SK-N-SH (cell line): ENCODE results near the gene PDE6A. TPM values are rescaled to one million over a fixed set of nuclear protein-coding genes. Genes with fewer than 3 reads are reported as not detected.

Experiments
- CTCF ChIA-PET: fragments of 300-600, 350-600 bp; formaldehyde crosslinking; extraction: SDS; loops from one replicate; lab custom pipeline; 2021; lab: Yijun Ruan, JAX
- POLR2A ChIA-PET: fragments of 350-600 bp; sonication (Branson Sonifier 250); formaldehyde crosslinking; extraction: SDS; loops from one replicate; lab custom pipeline; 2020; ENCODE audit warnings: antibody characterized with exemption, inconsistent platforms; lab: Yijun Ruan, JAX
- DNase-seq: peaks from one replicate; pipeline ENCODE4 v3.0.0; 2012
- H2AFZ ChIP-seq: fragments of 200-600 bp; sonication (generic); 2 replicates; pipeline ENCODE4 v1.8.1; 2016; ENCODE audit warnings: antibody characterized with exemption, mild to moderate bottlenecking, low read depth
- H3F3A ChIP-seq: fragments of 200-600 bp; sonication (generic); replicated peaks from 2 replicates; pipeline ENCODE3; 2016; ENCODE audit warnings: antibody characterized with exemption, mild to moderate bottlenecking; ENCODE audit not compliant: insufficient read depth
- H3K27ac ChIP-seq, 2 experiments: fragments of 200-500 bp in 1 of 2; fragments of 200-600 bp in 1 of 2; sonication (Bioruptor generic) in 1 of 2; sonication (generic), shearing (Covaris generic) in 1 of 2; 2 replicates each; pipeline versions ENCODE4 v1.5.1 to v1.6.1; 2014 to 2016; ENCODE audit warnings: low read depth in 2 of 2, inconsistent platforms in 1 of 2, low read length in 1 of 2, mild to moderate bottlenecking in 1 of 2, mixed read lengths in 1 of 2
- H3K27me3 ChIP-seq: fragments of 200-600 bp; sonication (generic), shearing (Covaris generic); 2 replicates; pipeline ENCODE4 v1.6.1; 2016; ENCODE audit warnings: mixed run types; ENCODE audit not compliant: insufficient read depth
- H3K36me3 ChIP-seq, 2 experiments: fragments of 200-500 bp in 1 of 2; fragments of 200-600 bp in 1 of 2; sonication (Bioruptor generic) in 1 of 2; sonication (generic) in 1 of 2; replicated peaks in 1 of 2; 2 replicates each; pipeline versions ENCODE3 to v1.5.1; 2014 to 2016; ENCODE audit warnings: low read length in 1 of 2, mild to moderate bottlenecking in 1 of 2; ENCODE audit not compliant: insufficient read depth in 2 of 2, control insufficient read depth in 1 of 2
- H3K4me1 ChIP-seq, 2 experiments: fragments of 200-500 bp in 1 of 2; fragments of 200-600 bp in 1 of 2; sonication (Bioruptor generic) in 1 of 2; sonication (generic), shearing (Covaris generic) in 1 of 2; 2 replicates each; pipeline versions ENCODE4 v1.5.1 to v1.6.1; 2014 to 2016; ENCODE audit warnings: low read depth in 1 of 2, low read length in 1 of 2, mixed run types in 1 of 2; ENCODE audit not compliant: insufficient read depth in 2 of 2, control insufficient read depth in 1 of 2
- H3K4me2 ChIP-seq: fragments of 200-600 bp; sonication (generic), shearing (Covaris generic); 2 replicates; pipeline ENCODE4 v1.6.1; 2017; ENCODE audit warnings: mixed run types
- H3K4me3 ChIP-seq, 2 experiments: fragments of 200-500 bp in 1 of 2; fragments of 200-600 bp in 1 of 2; sonication (Bioruptor generic) in 1 of 2; sonication (generic), shearing (Covaris generic) in 1 of 2; 2 replicates each; pipeline versions ENCODE4 v1.5.1 to v1.8.1; 2014 to 2016; ENCODE audit warnings: low read depth in 2 of 2, inconsistent platforms in 1 of 2, low read length in 1 of 2, mild to moderate bottlenecking in 1 of 2, mixed read lengths in 1 of 2, moderate library complexity in 1 of 2
- H3K79me2 ChIP-seq: fragments of 200-600 bp; sonication (generic); 2 replicates; pipeline ENCODE4 v1.8.1; 2017; ENCODE audit warnings: mild to moderate bottlenecking; ENCODE audit not compliant: insufficient read depth
- H3K9ac ChIP-seq: fragments of 200-600 bp; sonication (generic); 2 replicates; pipeline ENCODE4 v1.6.1; 2017; ENCODE audit warnings: mixed run types
- H3K9me2 ChIP-seq: fragments of 200-600 bp; sonication (generic); 2 replicates; pipeline ENCODE4 v1.6.1; 2017; ENCODE audit warnings: mixed run types
- H3K9me3 ChIP-seq: fragments of 200-600 bp; sonication (generic); 2 replicates; pipeline ENCODE4 v1.6.1; 2017; ENCODE audit warnings: mixed run types, mild to moderate bottlenecking, moderate library complexity
- H4K20me1 ChIP-seq: fragments of 200-600 bp; sonication (generic); 2 replicates; pipeline ENCODE4 v1.6.1; 2017; ENCODE audit warnings: mild to moderate bottlenecking, mixed run types; ENCODE audit not compliant: insufficient read depth
- CTCF ChIP-seq: fragments of 200-600 bp; sonication (generic); IDR thresholded peaks from 2 replicates; pipeline ENCODE4 v1.6.1; 2017; ENCODE audit warnings: antibody characterized with exemption, mild to moderate bottlenecking, moderate library complexity
- EP300 ChIP-seq, 2 experiments: IDR thresholded peaks; 2 replicates each; pipeline versions ENCODE4 v1.4.0 to v1.6.1; 2012; ENCODE audit warnings: borderline replicate concordance in 1 of 2, low read depth in 1 of 2, low read length in 1 of 2
- EZH2phosphoT487 ChIP-seq: fragments of 200-600 bp; sonication (generic); IDR thresholded peaks from 2 replicates; pipeline ENCODE4 v1.6.1; 2017; ENCODE audit warnings: low read depth, mixed run types, mild to moderate bottlenecking, antibody characterized with exemption, moderate library complexity, borderline replicate concordance
- FOSL2 ChIP-seq: IDR thresholded peaks from 2 replicates; pipeline ENCODE4 v1.4.0; 2012; ENCODE audit warnings: low read depth, mild to moderate bottlenecking, moderate library complexity, borderline replicate concordance
- FOXM1 ChIP-seq: IDR thresholded peaks from 2 replicates; pipeline ENCODE4 v1.4.0; 2012; ENCODE audit warnings: low read depth, mild to moderate bottlenecking
- GABPA ChIP-seq: IDR thresholded peaks from 2 replicates; pipeline ENCODE4 v1.4.0; 2012; ENCODE audit warnings: low read depth, mild to moderate bottlenecking
- MEF2A ChIP-seq: IDR thresholded peaks from 2 replicates; pipeline ENCODE4 v1.4.0; 2012; ENCODE audit warnings: low read depth, borderline replicate concordance
- PBX3 ChIP-seq: IDR thresholded peaks from 2 replicates; pipeline ENCODE4; 2012
- POLR2AphosphoS5 ChIP-seq: IDR thresholded peaks from 2 replicates; pipeline ENCODE4 v1.6.1; 2012; ENCODE audit warnings: low read depth, low read length
- RFX5 ChIP-seq: IDR thresholded peaks from 2 replicates; pipeline ENCODE4 v1.6.1; 2012; ENCODE audit warnings: mild to moderate bottlenecking, improper control_type of control experiment, low read length
- SIN3A ChIP-seq: IDR thresholded peaks from 2 replicates; pipeline ENCODE4 v1.6.1; 2012; ENCODE audit warnings: low read depth, mild to moderate bottlenecking, low read length, moderate library complexity, borderline replicate concordance
- SMC3 ChIP-seq: IDR thresholded peaks from 2 replicates; pipeline ENCODE4 v1.6.1; 2012; ENCODE audit warnings: low read depth, low read length, improper control_type of control experiment
- TAF1 ChIP-seq: IDR thresholded peaks from 2 replicates; pipeline ENCODE4 v1.6.1; 2012; ENCODE audit warnings: low read depth, mild to moderate bottlenecking, low read length, moderate library complexity, borderline replicate concordance
- ZBTB33 ChIP-seq: IDR thresholded peaks from 2 replicates; pipeline ENCODE4 v1.4.0; 2012; ENCODE audit warnings: low read depth, borderline replicate concordance
- WGBS: methylation state at CpG from one replicate; pipeline ENCODE4 v1.1.6; 2017; ENCODE audit warnings: low lambda C conversion rate; 5-methylcytosine and 5-hydroxymethylcytosine counted together
- polyA plus RNA-seq, 3 experiments: library from polyadenylated mRNA; depleted of rRNA; stranded (reverse); fragments of >200 nt; gene quantifications; 2 replicates each; pipeline ENCODE4 v1.2.3, GENCODE V29; 2012
- small RNA-seq, 7 experiments: library from RNA; depleted of rRNA; stranded (forward); fragments of <200 nt; gene quantifications; one replicate each; pipeline ENCODE3, GENCODE V24; 2012

PDE6A gene
- polyA plus RNA-seq, 1 of the 3 experiments (the other 2 are of a cell fraction): 0.05 TPM

- H3K4me2 ChIP-seq: no peak overlapping the region
- no peaks in the 10 kb centered on the region for H3K79me2 ChIP-seq
- H3K9ac ChIP-seq: no peak overlapping the region
- CTCF ChIA-PET: interaction anchor here (0.6 to 1.4 kb wide), 4 partner anchors 20 to 172 kb away, joined by 3 to 5 read pairs (median 4); no protein-coding TSS in a partner anchor
- TF ChIP-seq SMC3 (no peak), FOSL2 (no peak), SIN3A (no peak), ZBTB33 (no peak), MEF2A (no peak), CTCF (no peak), EP300 (IDR thresholded peaks at IDR 0.05; ENCODE audit: borderline replicate concordance in 1 of 2, low read depth in 1 of 2, low read length in 1 of 2) (no peak), FOXM1 (no peak), GABPA (no peak), TAF1 (no peak), POLR2AphosphoS5 (no peak), EZH2phosphoT487 (no peak), RFX5 (no peak), PBX3 (no peak)
- H3K36me3 ChIP-seq: no peaks in the 10 kb centered on the region
- no peak overlapping the region for H3K27ac ChIP-seq
- DNase-seq: no peak
- H3K27me3 ChIP-seq: no peaks in the 10 kb centered on the region
- no peaks in the 10 kb centered on the region for H4K20me1 ChIP-seq
- 61% methylated on average over 5 of the region's 5 CpGs for WGBS
- no peak overlapping the region for H3K4me3 ChIP-seq
- H3F3A ChIP-seq: no peaks in the 10 kb centered on the region
- no peaks in the 10 kb centered on the region for H3K9me2 ChIP-seq
- H2AFZ ChIP-seq: no peak overlapping the region
- H3K9me3 ChIP-seq: no peaks in the 10 kb centered on the region
- H3K4me1 ChIP-seq: peaks cover 6 to 13% of the 10 kb centered on the region in 2 experiments; a peak in 2 of 4 replicates
- POLR2A ChIA-PET: no interaction called here
Measured at GRCh38 chr5:149808264-149808982, 136.2 kb downstream of the PDE6A start.

Small RNA genes within 50 kb of the gene (small RNA-seq; reads per million reads assigned to genes)
- gene RF00019: 0 reads per million in 7 experiments

Other genes with a start within 250 kb of the PDE6A start
- gene PPARGC1B, start 214.5 kb downstream of the PDE6A start, polyA plus RNA-seq (2012; rRNA removed): 0.21 and 0.25 TPM in 2 replicates
- gene SLC26A2, start 16.0 kb upstream of the PDE6A start, polyA plus RNA-seq (2012; rRNA removed): 1.3 and 1.9 TPM in 2 replicates
- 4.7 and 4.8 TPM in 2 replicates for gene TIGD6, start 55.9 kb upstream of the PDE6A start, polyA plus RNA-seq (2012; rRNA removed)
- 28.8 and 39.9 TPM in 2 replicates for gene HMGXB3, start 55.9 kb upstream of the PDE6A start, polyA plus RNA-seq (2012; rRNA removed)
- 0.15 and 0.25 TPM in 2 replicates for gene CSF1R, start 141.8 kb upstream of the PDE6A start, polyA plus RNA-seq (2012; rRNA removed)
- gene PDGFRB, start 211.1 kb upstream of the PDE6A start, polyA plus RNA-seq (2012; rRNA removed): 25.9 and 32.1 TPM in 2 replicates
- 0.23 and 0.26 TPM in 2 replicates for gene CDX1, start 222.0 kb upstream of the PDE6A start, polyA plus RNA-seq (2012; rRNA removed)
- gene SLC6A7, start 245.3 kb upstream of the PDE6A start, polyA plus RNA-seq (2012; rRNA removed): not detected in 2 replicates